H1 (cell line): ENCODE results near the gene MASTL. TPM values are rescaled to one million over a fixed set of nuclear protein-coding genes. Genes with fewer than 3 reads are reported as not detected.

ENCODE experiments used
- CTCF ChIA-PET: fragments of 300-600 bp; sonication (Branson Sonifier 250); formaldehyde crosslinking; loops from one replicate; lab custom pipeline; 2021; ENCODE audit not compliant: partially characterized antibody; lab: Charles Lee
- POLR2A ChIA-PET: fragments of 300-600 bp; sonication (Branson Sonifier 250); formaldehyde crosslinking; loops from one replicate; lab custom pipeline; 2021; ENCODE audit warnings: inconsistent platforms; ENCODE audit not compliant: partially characterized antibody; lab: Charles Lee
- DNase-seq, 2 experiments: peaks; one replicate each; pipeline versions ENCODE4 v3.0.0 to v3.0.0-alpha.2; 2010 to 2022; ENCODE audit warnings: low spot score in 2 of 2, low read depth in 1 of 2, mixed read lengths in 1 of 2
- FAIRE-seq: peaks from 2 replicates; lab custom pipeline; 2011; peaks lifted over from hg19 to GRCh38; lab: Jason Lieb, UNC
- H2AFZ ChIP-seq: 2 replicates; pipeline ENCODE4 v1.8.1; 2012; ENCODE audit warnings: low read length, inconsistent platforms
- H2AK5ac ChIP-seq: 2 replicates; pipeline ENCODE4 v1.6.1; 2013; ENCODE audit warnings: low read depth, low read length
- H2BK120ac ChIP-seq: replicated peaks from 2 replicates; pipeline ENCODE3; 2013; ENCODE audit warnings: low read depth, low read length, inconsistent platforms
- H2BK12ac ChIP-seq: 2 replicates; pipeline ENCODE4 v1.6.1; 2013; ENCODE audit warnings: low read depth, low read length
- H2BK15ac ChIP-seq: 2 replicates; pipeline ENCODE4 v1.6.1; 2013; ENCODE audit warnings: low read length
- H2BK20ac ChIP-seq: 2 replicates; pipeline ENCODE4 v1.6.1; 2013; ENCODE audit warnings: low read length
- H2BK5ac ChIP-seq: 2 replicates; pipeline ENCODE4 v1.6.1; 2013; ENCODE audit warnings: low read depth, low read length
- H3K14ac ChIP-seq: 2 replicates; pipeline ENCODE4 v1.6.1; 2013; ENCODE audit warnings: inconsistent platforms; ENCODE audit not compliant: insufficient read length
- H3K18ac ChIP-seq: 2 replicates; pipeline ENCODE4 v1.6.1; 2013; ENCODE audit warnings: low read length; ENCODE audit errors: extremely low read depth
- H3K23ac ChIP-seq: 2 replicates; pipeline ENCODE4 v1.6.1; 2013; ENCODE audit warnings: inconsistent platforms; ENCODE audit not compliant: insufficient read length
- H3K23me2 ChIP-seq: 2 replicates; pipeline ENCODE4 v1.6.1; 2013; ENCODE audit warnings: low read depth, low read length
- H3K27ac ChIP-seq: 2 replicates; pipeline ENCODE4 v1.6.1; 2011; ENCODE audit warnings: low read depth, low read length, inconsistent platforms
- H3K27me3 ChIP-seq, 4 experiments: replicated peaks in 1 of 4; 1 replicate in 1 of 4; 2 replicates in 3 of 4; pipeline versions ENCODE4 v1.6.1 to v1.8.1; 2011 to 2013; ENCODE audit warnings: low read length in 3 of 4, mild to moderate bottlenecking in 3 of 4, inconsistent platforms in 2 of 4, mixed read lengths in 2 of 4, moderate library complexity in 1 of 4; ENCODE audit not compliant: control insufficient read depth in 3 of 4, insufficient read depth in 3 of 4; ENCODE audit errors: extremely low read depth in 1 of 4
- H3K36me3 ChIP-seq, 4 experiments: 2 replicates each; pipeline versions ENCODE4 v1.6.1 to v1.8.1; 2011 to 2013; ENCODE audit warnings: mild to moderate bottlenecking in 4 of 4, low read length in 3 of 4, moderate library complexity in 2 of 4, control low read depth in 1 of 4, inconsistent platforms in 1 of 4; ENCODE audit not compliant: insufficient read depth in 4 of 4, control insufficient read depth in 2 of 4
- H3K4ac ChIP-seq: replicated peaks from 2 replicates; pipeline ENCODE3; 2013; ENCODE audit warnings: low read length, low read depth, mixed read lengths, inconsistent platforms; ENCODE audit not compliant: insufficient read length
- H3K4me1 ChIP-seq, 4 experiments: replicated peaks in 1 of 4; 1 replicate in 1 of 4; 2 replicates in 3 of 4; pipeline versions ENCODE4 v1.6.1 to v1.8.1; 2011 to 2013; ENCODE audit warnings: low read length in 3 of 4, inconsistent platforms in 2 of 4, mixed read lengths in 1 of 4; ENCODE audit not compliant: insufficient read depth in 4 of 4, control insufficient read depth in 3 of 4
- H3K4me2 ChIP-seq, 2 experiments: 2 replicates each; pipeline versions ENCODE4 v1.6.1 to v1.8.1; 2011 to 2013; ENCODE audit warnings: low read depth in 2 of 2, low read length in 2 of 2, control low read depth in 1 of 2, inconsistent platforms in 1 of 2, mild to moderate bottlenecking in 1 of 2; ENCODE audit not compliant: insufficient read depth in 1 of 2
- H3K4me3 ChIP-seq, 4 experiments: fragments of 200-600, 300-600 bp in 1 of 4; sonication (generic), shearing (Covaris generic), sonication (Bioruptor Twin) in 1 of 4; 2 replicates each; pipeline versions ENCODE4 v1.5.1 to v1.8.1; 2011 to 2016; ENCODE audit warnings: low read length in 4 of 4, low read depth in 3 of 4, control low read depth in 2 of 4, inconsistent platforms in 2 of 4, mild to moderate bottlenecking in 2 of 4, mixed read lengths in 1 of 4, moderate library complexity in 1 of 4; ENCODE audit not compliant: insufficient read depth in 2 of 4; ENCODE audit errors: extremely low read depth in 1 of 4
- H3K56ac ChIP-seq: replicated peaks from 2 replicates; pipeline ENCODE3; 2013; ENCODE audit warnings: low read depth, mild to moderate bottlenecking, mixed read lengths, low read length, inconsistent platforms; ENCODE audit not compliant: insufficient read length
- H3K79me1 ChIP-seq: 2 replicates; pipeline ENCODE4 v1.6.1; 2013; ENCODE audit warnings: low read depth, low read length, control low read depth
- H3K79me2 ChIP-seq, 2 experiments: 2 replicates each; pipeline versions ENCODE4 v1.6.1 to v1.8.1; 2012 to 2013; ENCODE audit warnings: low read length in 2 of 2, mild to moderate bottlenecking in 2 of 2, inconsistent platforms in 1 of 2; ENCODE audit not compliant: insufficient read depth in 2 of 2, control insufficient read depth in 1 of 2
- H3K9ac ChIP-seq, 4 experiments: replicated peaks in 1 of 4; 1 replicate in 1 of 4; 2 replicates in 3 of 4; pipeline versions ENCODE4 v1.6.1 to v1.8.1; 2011 to 2013; ENCODE audit warnings: low read depth in 3 of 4, low read length in 3 of 4, control low read depth in 2 of 4, mild to moderate bottlenecking in 2 of 4, moderate library complexity in 2 of 4, inconsistent platforms in 1 of 4; ENCODE audit errors: extremely low read depth in 1 of 4
- H3K9me3 ChIP-seq, 2 experiments: 2 replicates each; pipeline versions ENCODE4 v1.6.1 to v1.8.1; 2012 to 2013; ENCODE audit warnings: mild to moderate bottlenecking in 2 of 2, moderate library complexity in 2 of 2, control low read depth in 1 of 2, inconsistent platforms in 1 of 2, low read depth in 1 of 2, low read length in 1 of 2, mixed read lengths in 1 of 2; ENCODE audit not compliant: insufficient read depth in 2 of 2
- H4K20me1 ChIP-seq, 2 experiments: replicated peaks in 1 of 2; 2 replicates each; pipeline versions ENCODE3 to v1.8.1; 2011 to 2013; ENCODE audit warnings: inconsistent platforms in 2 of 2, low read length in 2 of 2, mild to moderate bottlenecking in 1 of 2; ENCODE audit not compliant: insufficient read depth in 2 of 2, control insufficient read depth in 1 of 2
- H4K5ac ChIP-seq: 2 replicates; pipeline ENCODE4 v1.6.1; 2013; ENCODE audit warnings: low read length, low read depth, mixed read lengths, inconsistent platforms; ENCODE audit not compliant: insufficient read length
- H4K8ac ChIP-seq: 2 replicates; pipeline ENCODE4 v1.8.0; 2013; ENCODE audit warnings: mild to moderate bottlenecking, moderate library complexity, low read length, inconsistent platforms; ENCODE audit not compliant: insufficient read depth; ENCODE audit errors: extremely low read depth
- H4K91ac ChIP-seq: replicated peaks from 2 replicates; pipeline ENCODE3; 2013; ENCODE audit warnings: low read length, mixed read lengths, inconsistent platforms; ENCODE audit not compliant: insufficient read length
- CBX8 ChIP-seq: fragments of 300-800, 300-1000 bp; sonication (generic); IDR thresholded peaks from 2 replicates; pipeline ENCODE4 v1.7.1; 2016; ENCODE audit warnings: low read depth, low read length, borderline replicate concordance
- FOSL1 ChIP-seq: IDR thresholded peaks from 2 replicates; pipeline ENCODE4 v1.6.1; 2011; ENCODE audit warnings: mild to moderate bottlenecking, low read depth, low read length, moderate library complexity; ENCODE audit not compliant: insufficient read depth
- KDM1A ChIP-seq: fragments of 200-600, 300-600 bp; sonication (generic); IDR thresholded peaks from 2 replicates; pipeline ENCODE4 v1.7.1; 2016; ENCODE audit warnings: mild to moderate bottlenecking, low read length, borderline replicate concordance
- RAD21 ChIP-seq, 2 experiments: IDR thresholded peaks in 1 of 2; conservative IDR thresholded peaks in 1 of 2; 2 replicates each; pipeline ENCODE4 v1.6.1; 2011; ENCODE audit warnings: low read depth in 2 of 2, low read length in 2 of 2, improper control_type of control experiment in 1 of 2, inconsistent platforms in 1 of 2, mild to moderate bottlenecking in 1 of 2, moderate library complexity in 1 of 2
- SUZ12 ChIP-seq: fragments of 200-600 bp; sonication (generic); IDR thresholded peaks from 2 replicates; pipeline ENCODE4 v1.6.1; 2012; ENCODE audit warnings: mild to moderate bottlenecking, inconsistent platforms, low read length, moderate library complexity, mixed read lengths
- ZNF274 ChIP-seq: IDR thresholded peaks from 2 replicates; pipeline ENCODE4 v1.7.0; 2012; ENCODE audit warnings: low read length, borderline replicate concordance; ENCODE audit errors: extremely low read depth
- whole genome bisulfite sequencing, 2 experiments: shearing (Covaris generic) in 1 of 2; methylation state at CpG; one replicate each; pipeline versions ENCODE4 v1.1.6 to v1.1.7; 2013 to 2015; ENCODE audit warnings: low lambda C conversion rate in 2 of 2, mixed read lengths in 2 of 2, inconsistent platforms in 1 of 2, low coverage in 1 of 2, missing lambda C conversion rate in 1 of 2; ENCODE audit not compliant: insufficient replicate concordance in 2 of 2, insufficient coverage in 1 of 2, insufficient read length in 1 of 2; ENCODE audit errors: extremely low coverage in 1 of 2, missing lambda C conversion rate in 1 of 2; 5-methylcytosine and 5-hydroxymethylcytosine counted together
- polyA plus RNA-seq, 7 experiments: library from polyadenylated mRNA; depleted of rRNA in 3 of 7; stranded (reverse) in 5 of 7; unstranded in 2 of 7; fragments of >200 nt in 5 of 7; fragments of 200-250 nt in 2 of 7; gene quantifications; 1 replicate in 5 of 7; 2 replicates in 1 of 7; 4 replicates in 1 of 7; pipeline versions ENCODE4 v1.2.1 to v1.2.3, GENCODE V29; 2011 to 2013; ENCODE audit warnings: missing spikeins in 2 of 7, mixed read lengths in 2 of 7
- total RNA-seq: library from RNA; stranded (reverse); fragmentation: NEBNext Ultra II Directional; extraction: Animal tissue kit (Norgen Biotek cat#: 25700); gene quantifications from 2 replicates; pipeline ENCODE4 v1.2.1, GENCODE V29; 2021
- TF ChIP-seq, protein P1 (sequence below), 3 experiments: IDR thresholded peaks; 1 replicate in 2 of 3; 2 replicates in 1 of 3; pipeline versions ENCODE4 v1.5.1 to v1.6.1; 2011; ENCODE audit warnings: low read length in 3 of 3, mild to moderate bottlenecking in 3 of 3, inconsistent platforms in 2 of 3, low read depth in 1 of 3, moderate library complexity in 1 of 3; ENCODE audit not compliant: insufficient read depth in 1 of 3; ENCODE audit errors: control extremely low read depth in 1 of 3
- TF ChIP-seq, protein P2 (sequence below): IDR thresholded peaks from 2 replicates; pipeline ENCODE4 v1.6.1; 2011; ENCODE audit warnings: low read length, improper control_type of control experiment

Gene MASTL
- total and polyA plus RNA-seq, 2 of the 8 experiments (the other 6 are each of a cell fraction or from before 2014, with no cell fraction given): 14.9 to 42.5 TPM

DNA sequence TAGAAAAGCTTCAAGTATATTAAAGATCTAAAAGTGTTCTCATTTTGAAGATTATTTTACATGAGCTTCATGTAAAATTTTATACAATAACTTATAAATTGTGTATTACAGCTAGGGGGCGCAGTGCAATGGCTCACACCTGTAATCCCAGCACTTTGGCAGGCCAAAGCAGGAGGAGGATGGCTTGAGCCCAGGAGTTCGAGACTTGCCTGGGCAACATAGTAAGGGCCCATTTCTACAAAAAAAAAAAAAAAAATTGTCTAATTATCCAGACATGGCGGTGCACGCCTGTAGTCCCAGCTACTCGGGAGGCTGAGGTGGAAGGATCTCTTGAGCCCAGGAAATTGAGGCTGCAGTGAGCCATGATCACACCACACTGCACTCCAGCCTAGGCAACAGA lies 68.8 kb downstream of the MASTL start:
- FAIRE-seq: no peak
- Histone ChIP-seq H2BK20ac (no peak overlapping the region), H4K8ac (no peak overlapping the region), H2BK120ac (no peak overlapping the region), H4K5ac (no peak overlapping the region), H3K56ac (no peak overlapping the region), H2BK12ac (no peak overlapping the region), H3K9me3 (no peaks in the 10 kb centered on the region), H3K36me3 (peaks cover 0 to 8% (median 3%) of the 10 kb centered on the region in 4 experiments; a peak in 2 of 8 replicates), H3K23ac (no peak overlapping the region), H3K79me2 (no peaks in the 10 kb centered on the region), H4K20me1 (no peaks in the 10 kb centered on the region), H2BK5ac (no peak overlapping the region), H2AFZ (no peak overlapping the region), H3K4me1 (no peaks in the 10 kb centered on the region), H3K14ac (no peak overlapping the region), H3K79me1 (no peaks in the 10 kb centered on the region), H3K27ac (no peak overlapping the region), H3K18ac (no peak overlapping the region), H2BK15ac (no peak overlapping the region), H2AK5ac (no peak overlapping the region), H4K91ac (no peak overlapping the region), H3K4ac (no peak overlapping the region), H3K9ac (no peak overlapping the region), H3K4me3 (no peak overlapping the region), H3K4me2 (no peak overlapping the region), H3K27me3 (no peaks in the 10 kb centered on the region), H3K23me2 (no peaks in the 10 kb centered on the region)
- ChIA-PET CTCF (interaction anchor here (0.6 to 2.2 kb wide), 27 partner anchors 9 to 215 kb away, joined by 3 to 9 read pairs (median 3); partner anchors contain the start of gene YME1L1), POLR2A (interaction anchor here (1.0 kb wide), 1 partner anchor 16 kb away, joined by 3 read pairs; no protein-coding TSS in a partner anchor)
- DNase-seq: no peak
- WGBS, 2 experiments: 70% methylated on average over 5 of the region's 5 CpGs; no CpG with 5 or more reads in 1 of the 2 experiments
- TF ChIP-seq, protein P1, sequence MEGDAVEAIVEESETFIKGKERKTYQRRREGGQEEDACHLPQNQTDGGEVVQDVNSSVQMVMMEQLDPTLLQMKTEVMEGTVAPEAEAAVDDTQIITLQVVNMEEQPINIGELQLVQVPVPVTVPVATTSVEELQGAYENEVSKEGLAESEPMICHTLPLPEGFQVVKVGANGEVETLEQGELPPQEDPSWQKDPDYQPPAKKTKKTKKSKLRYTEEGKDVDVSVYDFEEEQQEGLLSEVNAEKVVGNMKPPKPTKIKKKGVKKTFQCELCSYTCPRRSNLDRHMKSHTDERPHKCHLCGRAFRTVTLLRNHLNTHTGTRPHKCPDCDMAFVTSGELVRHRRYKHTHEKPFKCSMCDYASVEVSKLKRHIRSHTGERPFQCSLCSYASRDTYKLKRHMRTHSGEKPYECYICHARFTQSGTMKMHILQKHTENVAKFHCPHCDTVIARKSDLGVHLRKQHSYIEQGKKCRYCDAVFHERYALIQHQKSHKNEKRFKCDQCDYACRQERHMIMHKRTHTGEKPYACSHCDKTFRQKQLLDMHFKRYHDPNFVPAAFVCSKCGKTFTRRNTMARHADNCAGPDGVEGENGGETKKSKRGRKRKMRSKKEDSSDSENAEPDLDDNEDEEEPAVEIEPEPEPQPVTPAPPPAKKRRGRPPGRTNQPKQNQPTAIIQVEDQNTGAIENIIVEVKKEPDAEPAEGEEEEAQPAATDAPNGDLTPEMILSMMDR (IDR thresholded peaks at IDR 0.05; ENCODE audit: control extremely low read depth in 1 of 3, insufficient read depth in 1 of 3, low read depth in 1 of 3, low read length in 3 of 3): peak; percentile 49 to 51 (median 51)
- TF ChIP-seq CBX8 (no peak), SUZ12 (no peak), RAD21 (IDR thresholded peaks at IDR 0.05 in 1 of 2, conservative IDR thresholded peaks at IDR 0.05 in 1 of 2; ENCODE audit: low read depth in 2 of 2, low read length in 2 of 2) (peak; percentile 34 to 50), FOSL1 (no peak), ZNF274 (no peak), KDM1A (0 out of 2 replicates have a peak, but pooled peaks have one; percentile 22)
- TF ChIP-seq, protein P2, sequence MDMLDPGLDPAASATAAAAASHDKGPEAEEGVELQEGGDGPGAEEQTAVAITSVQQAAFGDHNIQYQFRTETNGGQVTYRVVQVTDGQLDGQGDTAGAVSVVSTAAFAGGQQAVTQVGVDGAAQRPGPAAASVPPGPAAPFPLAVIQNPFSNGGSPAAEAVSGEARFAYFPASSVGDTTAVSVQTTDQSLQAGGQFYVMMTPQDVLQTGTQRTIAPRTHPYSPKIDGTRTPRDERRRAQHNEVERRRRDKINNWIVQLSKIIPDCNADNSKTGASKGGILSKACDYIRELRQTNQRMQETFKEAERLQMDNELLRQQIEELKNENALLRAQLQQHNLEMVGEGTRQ: no peak
